ENCODE data around the gene C9orf153. TPM values are rescaled to one million over a fixed set of nuclear protein-coding genes. Genes with fewer than 3 reads are reported as not detected.

The C9orf153 gene
- total RNA-seq, 1 experiment from 2014 or later, result not detected

GRCh38 chr9:86298873-86299272 is 39.4 kb upstream of the C9orf153 start:
- Histone ChIP-seq H3K79me2 (ENCODE audit: insufficient read depth, low read length) (no peaks in the 10 kb centered on the region), H3K36me3 (ENCODE audit: control insufficient read depth in 1 of 2, insufficient read depth in 2 of 2, low read length in 2 of 2) (peaks cover 12 to 26% of the 10 kb centered on the region in 2 experiments; a peak in 3 of 4 replicates), H4K20me1 (ENCODE audit: insufficient read depth) (no peaks in the 10 kb centered on the region), H3K27ac (ENCODE audit: low read depth, low read length) (no peak overlapping the region), H3K27me3 (ENCODE audit: insufficient read depth, low read length) (no peaks in the 10 kb centered on the region), H3K4me2 (ENCODE audit: low read length) (no peak overlapping the region), H3K4me1 (ENCODE audit: control insufficient read depth in 1 of 2, insufficient read depth in 2 of 2, low read length in 2 of 2) (peaks cover 0 to 7% of the 10 kb centered on the region in 2 experiments; a peak in 2 of 4 replicates), H3K9ac (ENCODE audit: low read length) (no peak overlapping the region), H3K4me3 (replicated peaks in 1 of 2; ENCODE audit: low read depth in 1 of 2, low read length in 2 of 2) (no peak overlapping the region), H2AFZ (ENCODE audit: low read depth, low read length, poor library complexity, severe bottlenecking) (no peak overlapping the region), H3K9me3 (ENCODE audit: control insufficient read depth in 1 of 2, insufficient read depth in 1 of 2, low read depth in 1 of 2, low read length in 2 of 2) (no peaks in the 10 kb centered on the region), H3K9me2 (ENCODE audit: insufficient read depth) (no peaks in the 10 kb centered on the region)
- intact Hi-C loops (cut with micrococcal nuclease), result no loop called here
- RAD21 ChIA-PET (ENCODE audit: low non-redundant PET in 1 of 2, low total read pairs in 2 of 2, uncharacterized antibody in 2 of 2, unreplicated experiment in 2 of 2), result no interaction called here
- no peak for TF ChIP-seq ATF3 (IDR thresholded peaks at IDR 0.05)
- TF ChIP-seq EGR1 (IDR thresholded peaks at IDR 0.05; ENCODE audit: low read depth), result no peak
- TF ChIP-seq CBX3 (IDR thresholded peaks at IDR 0.05; ENCODE audit: low read depth), result no peak
- TF ChIP-seq EZH2phosphoT487 (IDR thresholded peaks at IDR 0.05; ENCODE audit: borderline replicate concordance), result no peak
- TF ChIP-seq ELF1 (IDR thresholded peaks at IDR 0.05; ENCODE audit: borderline replicate concordance, low read depth), result no peak
- TF ChIP-seq EZH2 (IDR thresholded peaks at IDR 0.05), result no peak
- TF ChIP-seq CEBPB (IDR thresholded peaks at IDR 0.05; ENCODE audit: low read depth), result no peak
- TF ChIP-seq SRF (IDR thresholded peaks at IDR 0.05; ENCODE audit: low read depth), result no peak
- no peak for TF ChIP-seq CTCF (IDR thresholded peaks at IDR 0.05 in 2 of 3, conservative IDR thresholded peaks at IDR 0.05 in 1 of 3; ENCODE audit: borderline replicate concordance in 1 of 3, insufficient read depth in 1 of 3, low read depth in 2 of 3, low read length in 2 of 3)
- no peak for TF ChIP-seq REST (IDR thresholded peaks at IDR 0.05; ENCODE audit: low read depth)
- no peak for TF ChIP-seq RAD21 (IDR thresholded peaks at IDR 0.05; ENCODE audit: low read depth)
- no peak for TF ChIP-seq POLR2AphosphoS5 (IDR thresholded peaks at IDR 0.05; ENCODE audit: low read depth, low read length)
- no peak for TF ChIP-seq SIN3A (IDR thresholded peaks at IDR 0.05; ENCODE audit: low read depth)
- no peak for TF ChIP-seq POLR2A (IDR thresholded peaks at IDR 0.05; ENCODE audit: borderline replicate concordance, extremely low read depth, insufficient read depth, insufficient read length)
- TF ChIP-seq ZBTB33 (IDR thresholded peaks at IDR 0.05; ENCODE audit: extremely low read depth, insufficient replicate concordance, low read length), result no peak
- TF ChIP-seq TCF7L2 (IDR thresholded peaks at IDR 0.05; ENCODE audit: borderline replicate concordance, extremely low read depth, insufficient read depth, insufficient read length), result no peak
- TF ChIP-seq ZNF274 (IDR thresholded peaks at IDR 0.05; ENCODE audit: low read depth, low read length), result no peak
- ATAC-seq (no peak), DNase-seq (ENCODE audit: low read depth, low spot score) (no peak)
- CTCF ChIA-PET, result no interaction called here
- POLR2A ChIA-PET, result no interaction called here
- BruUV-seq (replicated peaks), result no TSS peak

Data from HCT116 (cell line).